Left ventricle myocardium inferior (tissue), 1 donor: Measurements from ENCODE around the gene SLC8B1. TPM values are rescaled to one million over a fixed set of nuclear protein-coding genes. Genes with fewer than 3 reads are reported as not detected.

ENCODE experiments used
- DNase-seq: peaks from one replicate; pipeline ENCODE4 v3.0.0-alpha.2; 2020
- H3K27ac ChIP-seq: fragments of 200-600 bp; replicated peaks from 2 replicates; pipeline ENCODE4 v1.8.0; 2021
- H3K27me3 ChIP-seq: fragments of 200-600 bp; 2 replicates; pipeline ENCODE4 v1.8.0; 2021; ENCODE audit warnings: low read depth
- H3K36me3 ChIP-seq: fragments of 200-600 bp; 2 replicates; pipeline ENCODE4 v1.8.0; 2021
- H3K4me1 ChIP-seq: fragments of 200-600 bp; 2 replicates; pipeline ENCODE4 v1.8.0; 2021
- H3K4me3 ChIP-seq: fragments of 200-600 bp; 2 replicates; pipeline ENCODE4 v1.8.0; 2021; ENCODE audit warnings: mild to moderate bottlenecking, moderate library complexity
- H3K9me3 ChIP-seq: fragments of 200-600 bp; replicated peaks from 2 replicates; pipeline ENCODE4 v1.8.0; 2021
- CTCF ChIP-seq: fragments of 200-600 bp; IDR thresholded peaks from 2 replicates; pipeline ENCODE4 v1.8.0; 2021; ENCODE audit warnings: antibody characterized with exemption, mild to moderate bottlenecking, borderline replicate concordance
- intact Hi-C: fragments of 100-400 bp; cut with micrococcal nuclease; formaldehyde crosslinking; loops from one replicate; pipeline ENCODE4 v1.11.0; 2022
- total RNA-seq: library from RNA; stranded (reverse); fragmentation: NEBNext Ultra II Directional; extraction: Animal tissue kit (Norgen Biotek cat#: 25700); gene quantifications from one replicate; pipeline ENCODE4 v1.2.1, GENCODE V29; 2021
- donor health status: DM: no; HTN: yes; CAD: no; lungs with severe emphysema.

Gene SLC8B1
- total RNA-seq, 1 donor from 2014 or later: 9.2 TPM

DNA sequence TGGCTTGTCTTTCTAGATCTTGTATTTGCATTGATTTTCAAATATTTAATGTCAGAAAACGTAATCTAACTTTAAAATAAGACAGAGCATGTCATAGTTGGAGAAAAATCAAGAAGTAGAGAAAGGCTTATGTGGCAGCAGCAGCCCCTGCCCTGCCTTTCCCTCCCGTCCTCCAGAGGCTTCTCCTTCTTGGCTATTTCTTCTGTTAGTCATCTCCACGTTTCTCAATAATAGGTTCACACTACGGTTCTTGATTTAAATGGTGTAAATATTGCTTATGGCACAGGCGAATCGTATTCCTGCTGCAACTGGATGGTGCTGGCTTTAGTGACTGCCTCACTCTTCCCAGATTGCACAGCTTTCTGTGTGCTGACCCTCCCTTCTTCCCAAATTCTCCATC, 42.8 kb downstream of the SLC8B1 start:
- Histone ChIP-seq H3K4me1 (peaks cover 57% of the 10 kb centered on the region), H3K27me3 (no peaks in the 10 kb centered on the region), H3K27ac (no peak overlapping the region), H3K36me3 (peaks cover 100% of the 10 kb centered on the region), H3K4me3 (no peak overlapping the region), H3K9me3 (no peaks in the 10 kb centered on the region)
- intact Hi-C loops: no loop called here
- no peak for TF ChIP-seq CTCF
- no peak for DNase-seq

DNA sequence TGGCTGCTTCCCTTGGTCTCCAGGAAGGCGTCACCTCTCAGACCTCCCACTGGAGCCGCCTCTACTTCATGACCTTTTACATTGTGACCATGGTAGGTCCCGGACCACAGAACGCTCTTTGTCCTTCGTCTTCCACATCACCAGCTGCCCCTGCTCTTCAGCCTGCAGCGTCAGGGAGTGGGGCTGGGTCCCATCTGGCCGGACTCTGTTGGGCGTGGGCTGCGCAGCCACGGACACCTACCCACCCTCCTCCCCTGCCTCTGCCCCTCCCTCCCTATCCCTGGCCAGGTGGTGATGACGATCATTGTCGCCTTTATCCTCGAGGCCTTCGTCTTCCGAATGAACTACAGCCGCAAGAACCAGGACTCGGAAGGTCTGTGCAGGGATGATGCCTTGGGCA, 43.3 kb downstream of the SLC8B1 start:
- intact Hi-C loops: no loop called here
- no peak for DNase-seq
- H3K27me3 ChIP-seq: no peaks in the 10 kb centered on the region

DNA sequence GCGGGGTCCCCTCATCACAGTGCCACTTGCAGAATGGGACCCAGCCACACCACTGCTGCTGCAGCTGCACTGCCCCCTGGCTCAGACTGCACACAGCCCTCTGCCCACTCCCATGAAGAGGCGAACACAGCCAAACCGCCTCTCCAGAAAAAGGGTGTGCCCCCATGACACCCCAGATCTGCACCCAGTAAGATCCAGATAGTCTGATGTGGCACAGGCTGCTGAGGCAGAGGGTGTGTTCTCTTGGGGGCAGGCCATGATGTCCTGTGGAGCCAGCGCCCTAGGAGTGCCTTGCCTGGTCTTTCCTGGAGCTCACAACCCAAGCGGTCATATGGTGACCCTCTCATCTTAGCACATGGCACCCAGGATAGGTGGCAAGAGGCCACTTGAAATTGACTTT, 44.4 kb downstream of the SLC8B1 start:
- H3K4me1 ChIP-seq: peaks cover 48% of the 10 kb centered on the region
- DNase-seq: no peak
- peaks cover 100% of the 10 kb centered on the region for H3K36me3 ChIP-seq
- H3K27ac ChIP-seq: no peak overlapping the region
- TF ChIP-seq CTCF: no peak
- no peak overlapping the region for H3K4me3 ChIP-seq
- H3K27me3 ChIP-seq: no peaks in the 10 kb centered on the region
- no peaks in the 10 kb centered on the region for H3K9me3 ChIP-seq
- intact Hi-C loops: no loop called here

More for the DNA sequence above, 43.3 kb downstream of the SLC8B1 start:
- Histone ChIP-seq H3K36me3 (peaks cover 100% of the 10 kb centered on the region), H3K4me1 (peaks cover 57% of the 10 kb centered on the region), H3K4me3 (no peak overlapping the region), H3K27ac (no peak overlapping the region), H3K9me3 (no peaks in the 10 kb centered on the region)
- TF ChIP-seq CTCF: no peak

GRCh38 chr12:113289361-113289760, 45.5 kb downstream of the SLC8B1 start:
- TF ChIP-seq CTCF: no peak
- Histone ChIP-seq H3K36me3 (peaks cover 100% of the 10 kb centered on the region), H3K27ac (peak overlapping the region; percentile 52), H3K4me3 (no peak overlapping the region), H3K27me3 (no peaks in the 10 kb centered on the region), H3K4me1 (peaks cover 36% of the 10 kb centered on the region), H3K9me3 (no peaks in the 10 kb centered on the region)
- DNase-seq: no peak
- intact Hi-C loops: no loop called here

DNA sequence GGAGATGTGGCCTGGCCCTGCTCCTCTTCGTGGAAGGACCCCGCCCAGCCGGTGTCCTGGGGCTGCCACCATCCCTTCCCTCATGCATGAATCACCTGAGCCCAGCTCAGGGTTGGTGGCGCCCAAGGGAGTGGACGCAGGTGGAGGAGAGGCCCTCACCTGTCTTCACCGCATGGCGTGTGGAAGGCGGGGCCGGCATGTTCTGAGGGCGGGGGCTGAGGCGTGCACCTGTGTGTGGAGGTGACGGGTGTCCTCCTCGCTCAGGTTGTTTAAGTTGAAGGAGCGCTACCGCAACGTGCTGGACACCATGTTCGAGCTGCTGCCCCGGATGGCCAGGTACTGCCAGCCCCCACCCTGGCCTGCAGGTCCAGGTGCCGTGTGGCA, 47.0 kb downstream of the SLC8B1 start:
- Histone ChIP-seq H3K4me1 (peaks cover 29% of the 10 kb centered on the region), H3K9me3 (no peaks in the 10 kb centered on the region), H3K4me3 (no peak overlapping the region), H3K27me3 (no peaks in the 10 kb centered on the region), H3K27ac (peak overlapping the region; percentile 52), H3K36me3 (peaks cover 100% of the 10 kb centered on the region)
- intact Hi-C loops: no loop called here
- no peak for TF ChIP-seq CTCF
- DNase-seq: no peak
